Measurements from ENCODE around the gene GRM5. TPM values are rescaled to one million over a fixed set of nuclear protein-coding genes. Genes with fewer than 3 reads are reported as not detected.
"Not testable (repeated sequence)": the region's sequence is repeated elsewhere in the genome, so short reads cannot be mapped to it uniquely, and the experiment has no call there.

The GRM5 gene
- total RNA-seq, 1 donor from 2014 or later = not detected

- DNase-seq (ENCODE audit: low read depth) = not testable (repeated sequence)
Measured at GRCh38 chr11:88975441-88975840, 90.3 kb downstream of the GRM5 start.

- DNase-seq (ENCODE audit: low read depth) = no peak
Measured at GRCh38 chr11:88972210-88972609, 93.6 kb downstream of the GRM5 start.

GRCh38 chr11:88961621-88962020, 104.2 kb downstream of the GRM5 start:
- not testable (repeated sequence) for DNase-seq (ENCODE audit: low read depth)

- DNase-seq (ENCODE audit: low read depth) = not testable (repeated sequence)
Measured at GRCh38 chr11:88959857-88960256, 105.9 kb downstream of the GRM5 start.

- DNase-seq (ENCODE audit: low read depth) = no peak
Measured at GRCh38 chr11:88950975-88951374, 114.8 kb downstream of the GRM5 start.

GRCh38 chr11:88948908-88949307, 116.9 kb downstream of the GRM5 start:
- not testable (repeated sequence) for DNase-seq (ENCODE audit: low read depth)

- not testable (repeated sequence) for DNase-seq (ENCODE audit: low read depth)
Measured at GRCh38 chr11:88947843-88948572, 117.8 kb downstream of the GRM5 start.

GRCh38 chr11:88929665-88930064, 136.1 kb downstream of the GRM5 start:
- not testable (repeated sequence) for DNase-seq (ENCODE audit: low read depth)

GRCh38 chr11:88917065-88917464, 148.7 kb downstream of the GRM5 start:
- not testable (repeated sequence) for DNase-seq (ENCODE audit: low read depth)

- DNase-seq (ENCODE audit: low read depth) = no peak
Measured at GRCh38 chr11:88909500-88909899, 156.3 kb downstream of the GRM5 start.

- not testable (repeated sequence) for DNase-seq (ENCODE audit: low read depth)
Measured at GRCh38 chr11:88901436-88901835, 164.3 kb downstream of the GRM5 start.

- DNase-seq (ENCODE audit: low read depth) = not testable (repeated sequence)
Measured at GRCh38 chr11:88888855-88889254, 176.9 kb downstream of the GRM5 start.

GRCh38 chr11:88886796-88887195, 179.0 kb downstream of the GRM5 start:
- peak; percentile 5 for DNase-seq (ENCODE audit: low read depth)

- not testable (repeated sequence) for DNase-seq (ENCODE audit: low read depth)
Measured at GRCh38 chr11:88882800-88883199, 183.0 kb downstream of the GRM5 start.

- DNase-seq (ENCODE audit: low read depth) = no peak
Measured at GRCh38 chr11:88861618-88862017, 204.2 kb downstream of the GRM5 start.

GRCh38 chr11:88860431-88860830, 205.4 kb downstream of the GRM5 start:
- DNase-seq (ENCODE audit: low read depth) = not testable (repeated sequence)

GRCh38 chr11:88853963-88854362, 211.8 kb downstream of the GRM5 start:
- DNase-seq (ENCODE audit: low read depth) = not testable (repeated sequence)

GRCh38 chr11:88851547-88851946, 214.2 kb downstream of the GRM5 start:
- DNase-seq (ENCODE audit: low read depth) = not testable (repeated sequence)

GRCh38 chr11:88849773-88850172, 216.0 kb downstream of the GRM5 start:
- not testable (repeated sequence) for DNase-seq (ENCODE audit: low read depth)

- DNase-seq (ENCODE audit: low read depth) = no peak
Measured at GRCh38 chr11:88849368-88849767, 216.4 kb downstream of the GRM5 start.

GRCh38 chr11:88846266-88846665, 219.5 kb downstream of the GRM5 start:
- not testable (repeated sequence) for DNase-seq (ENCODE audit: low read depth)

- DNase-seq (ENCODE audit: low read depth) = not testable (repeated sequence)
Measured at GRCh38 chr11:88844941-88845340, 220.8 kb downstream of the GRM5 start.
